Measurements from ENCODE around the gene CNPY1. TPM values are rescaled to one million over a fixed set of nuclear protein-coding genes. Genes with fewer than 3 reads are reported as not detected.

Gene CNPY1
- total RNA-seq, 1 donor from 2014 or later = not detected

DNA sequence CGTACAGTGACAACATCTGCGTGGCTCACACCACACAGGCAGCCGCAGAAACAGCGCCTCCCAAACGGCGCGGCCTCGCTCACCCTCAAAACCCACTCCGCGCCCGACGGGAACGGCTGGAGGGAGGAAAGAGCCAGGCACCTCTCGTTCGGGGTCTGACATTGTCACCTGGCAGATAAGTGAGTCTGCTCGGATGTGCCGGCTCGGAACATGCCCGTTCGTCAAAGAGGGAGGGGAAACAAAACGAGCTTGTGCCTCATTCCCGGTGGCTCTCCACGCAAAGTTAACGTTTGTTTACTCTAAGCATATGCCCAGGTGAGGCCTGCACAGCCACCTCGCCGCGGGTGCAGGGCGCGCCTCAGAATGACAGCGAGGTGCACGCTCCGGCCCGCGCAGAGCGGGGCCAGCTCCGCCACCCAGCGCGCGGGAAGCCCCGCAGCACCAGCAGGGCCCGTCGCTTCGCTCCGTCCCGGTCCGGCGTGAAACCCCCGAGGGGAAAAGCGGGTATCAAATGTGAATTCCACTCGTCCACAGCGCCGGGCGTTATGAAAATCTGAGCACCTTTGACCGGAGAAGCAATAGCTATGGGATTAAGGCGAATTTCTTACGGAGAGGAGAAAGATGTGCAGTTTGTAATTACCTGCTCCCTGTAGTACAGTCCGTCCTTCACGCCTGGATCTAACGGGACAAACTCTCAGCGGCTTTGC is 13.1 kb downstream of the CNPY1 start:
- peak; percentile 90 for TF ChIP-seq EZH2 (IDR thresholded peaks at IDR 0.05; ENCODE audit: insufficient read depth, low read length)
- TF ChIP-seq, protein P1, sequence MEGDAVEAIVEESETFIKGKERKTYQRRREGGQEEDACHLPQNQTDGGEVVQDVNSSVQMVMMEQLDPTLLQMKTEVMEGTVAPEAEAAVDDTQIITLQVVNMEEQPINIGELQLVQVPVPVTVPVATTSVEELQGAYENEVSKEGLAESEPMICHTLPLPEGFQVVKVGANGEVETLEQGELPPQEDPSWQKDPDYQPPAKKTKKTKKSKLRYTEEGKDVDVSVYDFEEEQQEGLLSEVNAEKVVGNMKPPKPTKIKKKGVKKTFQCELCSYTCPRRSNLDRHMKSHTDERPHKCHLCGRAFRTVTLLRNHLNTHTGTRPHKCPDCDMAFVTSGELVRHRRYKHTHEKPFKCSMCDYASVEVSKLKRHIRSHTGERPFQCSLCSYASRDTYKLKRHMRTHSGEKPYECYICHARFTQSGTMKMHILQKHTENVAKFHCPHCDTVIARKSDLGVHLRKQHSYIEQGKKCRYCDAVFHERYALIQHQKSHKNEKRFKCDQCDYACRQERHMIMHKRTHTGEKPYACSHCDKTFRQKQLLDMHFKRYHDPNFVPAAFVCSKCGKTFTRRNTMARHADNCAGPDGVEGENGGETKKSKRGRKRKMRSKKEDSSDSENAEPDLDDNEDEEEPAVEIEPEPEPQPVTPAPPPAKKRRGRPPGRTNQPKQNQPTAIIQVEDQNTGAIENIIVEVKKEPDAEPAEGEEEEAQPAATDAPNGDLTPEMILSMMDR (IDR thresholded peaks at IDR 0.05; ENCODE audit: insufficient read depth, low read depth, low read length) = no peak
- Histone ChIP-seq H2AFZ (ENCODE audit: low read depth, low read length) (peak overlapping the region; percentile 47), H3K36me3 (ENCODE audit: insufficient read depth, low read length) (no peaks in the 10 kb centered on the region), H4K20me1 (ENCODE audit: insufficient read depth, low read length) (no peaks in the 10 kb centered on the region), H3K9ac (ENCODE audit: low read length) (no peak overlapping the region), H3K79me2 (ENCODE audit: insufficient read depth, low read length) (no peaks in the 10 kb centered on the region), H3K4me3 (ENCODE audit: insufficient read depth, low read depth, low read length) (peak overlapping the region; percentile 10), H3K4me2 (ENCODE audit: low read length) (peak overlapping the region; percentile 73), H3K9me3 (ENCODE audit: insufficient read depth, low read depth, low read length) (no peaks in the 10 kb centered on the region), H3K27me3 (ENCODE audit: insufficient read depth, low read length) (peaks cover 46% of the 10 kb centered on the region), H3K27ac (ENCODE audit: low read depth, low read length) (no peak overlapping the region), H3K4me1 (ENCODE audit: insufficient read depth, low read length) (peaks cover 4% of the 10 kb centered on the region)
- Mint-ChIP-seq H3K27me3 (ENCODE audit: low read depth, unreplicated experiment) (peaks cover 80% of the 10 kb centered on the region), H3K4me3 (ENCODE audit: unreplicated experiment) (peak overlapping the region; percentile 73), H3K27ac (ENCODE audit: unreplicated experiment) (no peak overlapping the region), H3K36me3 (ENCODE audit: low read depth, unreplicated experiment) (no peaks in the 10 kb centered on the region), H3K4me1 (ENCODE audit: low read depth, unreplicated experiment) (no peaks in the 10 kb centered on the region), H3K9me3 (ENCODE audit: unreplicated experiment) (peaks cover 2% of the 10 kb centered on the region)
- DNase-seq (ENCODE audit: low read depth) (no peak), FAIRE-seq (no peak)

DNA sequence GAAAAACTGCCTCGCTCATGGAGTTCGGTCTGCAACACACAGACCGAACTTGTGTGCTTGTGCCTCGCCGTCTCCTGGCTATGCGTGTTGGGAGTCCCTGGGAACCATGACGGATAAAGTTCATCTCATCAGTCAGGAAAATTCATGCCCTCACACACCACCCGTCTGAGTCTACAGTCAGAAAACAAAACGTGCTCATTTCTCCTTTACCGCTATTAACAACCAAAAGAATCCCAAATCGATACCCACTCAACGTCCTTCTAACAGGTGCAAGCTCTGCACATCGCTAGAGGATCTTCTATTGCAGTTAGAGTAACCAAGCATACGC is 13.6 kb downstream of the CNPY1 start:
- no peak for FAIRE-seq
- Mint-ChIP-seq H3K9me3 (ENCODE audit: unreplicated experiment) (peaks cover 2% of the 10 kb centered on the region), H3K27ac (ENCODE audit: unreplicated experiment) (no peak overlapping the region), H3K4me1 (ENCODE audit: low read depth, unreplicated experiment) (no peaks in the 10 kb centered on the region), H3K27me3 (ENCODE audit: low read depth, unreplicated experiment) (peaks cover 84% of the 10 kb centered on the region), H3K36me3 (ENCODE audit: low read depth, unreplicated experiment) (no peaks in the 10 kb centered on the region), H3K4me3 (ENCODE audit: unreplicated experiment) (peak overlapping the region; percentile 4)
- TF ChIP-seq EZH2 (IDR thresholded peaks at IDR 0.05; ENCODE audit: insufficient read depth, low read length) = no peak
- TF ChIP-seq, protein P1 (IDR thresholded peaks at IDR 0.05; ENCODE audit: insufficient read depth, low read depth, low read length) = no peak
- Histone ChIP-seq H3K4me1 (ENCODE audit: insufficient read depth, low read length) (peaks cover 4% of the 10 kb centered on the region), H3K36me3 (ENCODE audit: insufficient read depth, low read length) (no peaks in the 10 kb centered on the region), H3K4me2 (ENCODE audit: low read length) (peak overlapping the region; percentile 73), H2AFZ (ENCODE audit: low read depth, low read length) (peak overlapping the region; percentile 47), H3K4me3 (ENCODE audit: insufficient read depth, low read depth, low read length) (no peak overlapping the region), H3K79me2 (ENCODE audit: insufficient read depth, low read length) (no peaks in the 10 kb centered on the region), H3K27me3 (ENCODE audit: insufficient read depth, low read length) (peaks cover 46% of the 10 kb centered on the region), H3K9ac (ENCODE audit: low read length) (no peak overlapping the region), H3K9me3 (ENCODE audit: insufficient read depth, low read depth, low read length) (no peaks in the 10 kb centered on the region), H3K27ac (ENCODE audit: low read depth, low read length) (no peak overlapping the region), H4K20me1 (ENCODE audit: insufficient read depth, low read length) (no peaks in the 10 kb centered on the region)
- DNase-seq (ENCODE audit: low read depth) = no peak

DNA sequence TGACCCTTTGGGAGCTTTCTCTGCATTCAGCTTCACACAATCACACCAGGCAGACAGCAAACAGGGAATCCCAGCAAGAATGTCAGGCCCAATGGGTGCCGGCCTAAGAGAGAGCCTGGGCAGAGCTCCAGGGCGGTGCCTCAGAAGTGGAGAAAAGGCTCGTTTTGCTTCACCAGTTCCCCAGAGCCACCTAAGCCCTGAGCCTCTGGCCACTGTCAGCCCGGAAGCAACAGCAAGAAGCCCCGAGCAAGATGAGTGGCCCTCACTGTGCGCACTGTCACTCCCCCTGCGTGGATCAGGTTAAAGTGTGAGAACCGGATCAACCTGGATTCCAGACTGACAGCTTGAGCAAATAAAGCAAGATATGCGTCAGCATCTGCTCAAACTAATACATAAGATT is 14.7 kb downstream of the CNPY1 start:
- Histone ChIP-seq H3K27ac (ENCODE audit: low read depth, low read length) (no peak overlapping the region), H3K9ac (ENCODE audit: low read length) (no peak overlapping the region), H4K20me1 (ENCODE audit: insufficient read depth, low read length) (no peaks in the 10 kb centered on the region), H3K9me3 (ENCODE audit: insufficient read depth, low read depth, low read length) (no peaks in the 10 kb centered on the region), H3K36me3 (ENCODE audit: insufficient read depth, low read length) (no peaks in the 10 kb centered on the region), H3K4me3 (ENCODE audit: insufficient read depth, low read depth, low read length) (no peak overlapping the region), H3K27me3 (ENCODE audit: insufficient read depth, low read length) (peaks cover 46% of the 10 kb centered on the region), H3K4me1 (ENCODE audit: insufficient read depth, low read length) (peaks cover 4% of the 10 kb centered on the region), H2AFZ (ENCODE audit: low read depth, low read length) (no peak overlapping the region), H3K4me2 (ENCODE audit: low read length) (no peak overlapping the region), H3K79me2 (ENCODE audit: insufficient read depth, low read length) (no peaks in the 10 kb centered on the region)
- H3K36me3 Mint-ChIP-seq (ENCODE audit: low read depth, unreplicated experiment) = no peaks in the 10 kb centered on the region
- H3K27me3 Mint-ChIP-seq (ENCODE audit: low read depth, unreplicated experiment) = peaks cover 84% of the 10 kb centered on the region
- peaks cover 2% of the 10 kb centered on the region for H3K9me3 Mint-ChIP-seq (ENCODE audit: unreplicated experiment)
- no peak for DNase-seq (ENCODE audit: low read depth)
- H3K27ac Mint-ChIP-seq (ENCODE audit: unreplicated experiment) = no peak overlapping the region
- TF ChIP-seq EZH2 (IDR thresholded peaks at IDR 0.05; ENCODE audit: insufficient read depth, low read length) = no peak
- TF ChIP-seq, protein P1 (IDR thresholded peaks at IDR 0.05; ENCODE audit: insufficient read depth, low read depth, low read length) = no peak
- no peak for FAIRE-seq
- H3K4me3 Mint-ChIP-seq (ENCODE audit: unreplicated experiment) = no peak overlapping the region
- H3K4me1 Mint-ChIP-seq (ENCODE audit: low read depth, unreplicated experiment) = no peaks in the 10 kb centered on the region
